Measurements from ENCODE around the gene MPST. TPM values are rescaled to one million over a fixed set of nuclear protein-coding genes. Genes with fewer than 3 reads are reported as not detected.

MPST gene
- total RNA-seq, 1 experiment from 2014 or later = 68.6 TPM

DNA sequence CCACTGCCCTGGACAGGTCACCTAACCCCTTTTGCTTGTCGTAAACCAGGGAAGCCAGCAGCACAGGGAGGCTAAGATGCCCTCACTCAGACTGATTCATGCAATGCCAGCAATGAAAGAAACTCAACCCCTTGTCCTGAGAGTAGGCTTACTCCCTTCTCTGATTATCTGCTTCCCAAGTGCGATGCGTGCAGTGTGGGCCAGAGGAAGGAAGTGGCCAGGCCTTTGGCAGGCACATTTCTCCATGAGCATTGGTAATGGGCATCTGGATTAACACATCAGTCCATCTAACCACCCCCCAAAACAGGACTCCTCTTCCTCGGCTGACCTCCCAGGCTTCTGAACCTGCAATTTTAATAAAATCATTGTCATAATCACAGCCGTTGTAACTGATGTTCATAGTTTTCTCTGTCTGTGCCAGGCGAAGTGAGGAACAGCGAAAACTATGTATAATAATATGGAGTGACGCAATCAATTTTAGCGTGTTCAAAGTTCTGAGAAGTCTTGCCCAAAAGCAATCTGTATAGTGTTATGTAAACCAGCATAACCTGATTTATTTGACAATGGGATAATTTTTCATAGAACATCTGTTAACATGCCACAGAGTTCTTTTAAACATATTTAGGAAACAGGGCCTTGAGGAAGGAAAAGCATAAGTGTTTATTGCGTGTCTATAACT, 34.2 kb upstream of the MPST start:
- no peak for ATAC-seq
- intact Hi-C loops (cut with micrococcal nuclease) = no loop called here
- H3K79me2 ChIP-seq (ENCODE audit: insufficient read depth, low read length) = no peaks in the 10 kb centered on the region
- H3K4me1 ChIP-seq (ENCODE audit: control insufficient read depth in 1 of 2, insufficient read depth in 2 of 2, low read length in 2 of 2) = no peaks in the 10 kb centered on the region
- H3K9me3 ChIP-seq (ENCODE audit: control insufficient read depth in 1 of 2, insufficient read depth in 1 of 2, low read depth in 1 of 2, low read length in 2 of 2) = peaks cover 6 to 11% of the 10 kb centered on the region in 2 experiments; a peak in 2 of 4 replicates
- H3K27ac ChIP-seq (ENCODE audit: low read depth, low read length) = no peak overlapping the region
- DNase-seq (ENCODE audit: low read depth, low spot score) = no peak
- no peak overlapping the region for H3K9ac ChIP-seq (ENCODE audit: low read length)
- ChIA-PET POLR2A (no interaction called here), CTCF (no interaction called here), RAD21 (ENCODE audit: low non-redundant PET in 1 of 2, low total read pairs in 2 of 2, uncharacterized antibody in 2 of 2, unreplicated experiment in 2 of 2) (no interaction called here)
- no peaks in the 10 kb centered on the region for H3K27me3 ChIP-seq (ENCODE audit: insufficient read depth, low read length)
- H4K20me1 ChIP-seq (ENCODE audit: insufficient read depth) = no peaks in the 10 kb centered on the region
- no peak overlapping the region for H3K4me3 ChIP-seq (replicated peaks in 1 of 2; ENCODE audit: low read depth in 1 of 2, low read length in 2 of 2)
- H3K36me3 ChIP-seq (ENCODE audit: control insufficient read depth in 1 of 2, insufficient read depth in 2 of 2, low read length in 2 of 2) = no peaks in the 10 kb centered on the region
- TF ChIP-seq, protein P1, sequence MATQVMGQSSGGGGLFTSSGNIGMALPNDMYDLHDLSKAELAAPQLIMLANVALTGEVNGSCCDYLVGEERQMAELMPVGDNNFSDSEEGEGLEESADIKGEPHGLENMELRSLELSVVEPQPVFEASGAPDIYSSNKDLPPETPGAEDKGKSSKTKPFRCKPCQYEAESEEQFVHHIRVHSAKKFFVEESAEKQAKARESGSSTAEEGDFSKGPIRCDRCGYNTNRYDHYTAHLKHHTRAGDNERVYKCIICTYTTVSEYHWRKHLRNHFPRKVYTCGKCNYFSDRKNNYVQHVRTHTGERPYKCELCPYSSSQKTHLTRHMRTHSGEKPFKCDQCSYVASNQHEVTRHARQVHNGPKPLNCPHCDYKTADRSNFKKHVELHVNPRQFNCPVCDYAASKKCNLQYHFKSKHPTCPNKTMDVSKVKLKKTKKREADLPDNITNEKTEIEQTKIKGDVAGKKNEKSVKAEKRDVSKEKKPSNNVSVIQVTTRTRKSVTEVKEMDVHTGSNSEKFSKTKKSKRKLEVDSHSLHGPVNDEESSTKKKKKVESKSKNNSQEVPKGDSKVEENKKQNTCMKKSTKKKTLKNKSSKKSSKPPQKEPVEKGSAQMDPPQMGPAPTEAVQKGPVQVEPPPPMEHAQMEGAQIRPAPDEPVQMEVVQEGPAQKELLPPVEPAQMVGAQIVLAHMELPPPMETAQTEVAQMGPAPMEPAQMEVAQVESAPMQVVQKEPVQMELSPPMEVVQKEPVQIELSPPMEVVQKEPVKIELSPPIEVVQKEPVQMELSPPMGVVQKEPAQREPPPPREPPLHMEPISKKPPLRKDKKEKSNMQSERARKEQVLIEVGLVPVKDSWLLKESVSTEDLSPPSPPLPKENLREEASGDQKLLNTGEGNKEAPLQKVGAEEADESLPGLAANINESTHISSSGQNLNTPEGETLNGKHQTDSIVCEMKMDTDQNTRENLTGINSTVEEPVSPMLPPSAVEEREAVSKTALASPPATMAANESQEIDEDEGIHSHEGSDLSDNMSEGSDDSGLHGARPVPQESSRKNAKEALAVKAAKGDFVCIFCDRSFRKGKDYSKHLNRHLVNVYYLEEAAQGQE (IDR thresholded peaks at IDR 0.05; ENCODE audit: low read depth) = no peak
- TF ChIP-seq RAD21 (IDR thresholded peaks at IDR 0.05; ENCODE audit: low read depth) (no peak), ZNF274 (IDR thresholded peaks at IDR 0.05; ENCODE audit: low read depth, low read length) (no peak), EGR1 (IDR thresholded peaks at IDR 0.05; ENCODE audit: low read depth) (no peak), JUND (IDR thresholded peaks at IDR 0.05) (no peak), POLR2A (IDR thresholded peaks at IDR 0.05; ENCODE audit: borderline replicate concordance, extremely low read depth, insufficient read depth, insufficient read length) (no peak)
- TF ChIP-seq, protein P2, sequence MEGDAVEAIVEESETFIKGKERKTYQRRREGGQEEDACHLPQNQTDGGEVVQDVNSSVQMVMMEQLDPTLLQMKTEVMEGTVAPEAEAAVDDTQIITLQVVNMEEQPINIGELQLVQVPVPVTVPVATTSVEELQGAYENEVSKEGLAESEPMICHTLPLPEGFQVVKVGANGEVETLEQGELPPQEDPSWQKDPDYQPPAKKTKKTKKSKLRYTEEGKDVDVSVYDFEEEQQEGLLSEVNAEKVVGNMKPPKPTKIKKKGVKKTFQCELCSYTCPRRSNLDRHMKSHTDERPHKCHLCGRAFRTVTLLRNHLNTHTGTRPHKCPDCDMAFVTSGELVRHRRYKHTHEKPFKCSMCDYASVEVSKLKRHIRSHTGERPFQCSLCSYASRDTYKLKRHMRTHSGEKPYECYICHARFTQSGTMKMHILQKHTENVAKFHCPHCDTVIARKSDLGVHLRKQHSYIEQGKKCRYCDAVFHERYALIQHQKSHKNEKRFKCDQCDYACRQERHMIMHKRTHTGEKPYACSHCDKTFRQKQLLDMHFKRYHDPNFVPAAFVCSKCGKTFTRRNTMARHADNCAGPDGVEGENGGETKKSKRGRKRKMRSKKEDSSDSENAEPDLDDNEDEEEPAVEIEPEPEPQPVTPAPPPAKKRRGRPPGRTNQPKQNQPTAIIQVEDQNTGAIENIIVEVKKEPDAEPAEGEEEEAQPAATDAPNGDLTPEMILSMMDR (IDR thresholded peaks at IDR 0.05 in 2 of 3, conservative IDR thresholded peaks at IDR 0.05 in 1 of 3; ENCODE audit: borderline replicate concordance in 1 of 3, insufficient read depth in 1 of 3, low read depth in 2 of 3, low read length in 2 of 3) = no peak
- no peaks in the 10 kb centered on the region for H3K9me2 ChIP-seq (ENCODE audit: insufficient read depth)
- no peak overlapping the region for H2AFZ ChIP-seq (ENCODE audit: low read depth, low read length, poor library complexity, severe bottlenecking)
- BruUV-seq (replicated peaks) = no TSS peak
- no peak overlapping the region for H3K4me2 ChIP-seq (ENCODE audit: low read length)
